Type B pancreatic cell (in vitro differentiated cells): Measurements from ENCODE around the gene SLC29A3. TPM values are rescaled to one million over a fixed set of nuclear protein-coding genes. Genes with fewer than 3 reads are reported as not detected.

Experiments
- DNase-seq: peaks from one replicate; pipeline ENCODE4 v3.0.0; 2021; ENCODE audit warnings: mixed read lengths; ENCODE audit not compliant: unreplicated experiment; ENCODE audit errors: extremely low spot score
- H3K27ac Mint-ChIP-seq: 2 replicates; pipeline ENCODE4 v1.8.0; 2021; ENCODE audit warnings: mild to moderate bottlenecking, mixed read lengths
- H3K27me3 Mint-ChIP-seq: 2 replicates; pipeline ENCODE4 v1.8.0; 2021; ENCODE audit warnings: mixed read lengths
- H3K36me3 Mint-ChIP-seq: 2 replicates; pipeline ENCODE4 v1.8.0; 2021; ENCODE audit warnings: mixed read lengths
- H3K4me1 Mint-ChIP-seq: one replicate; pipeline ENCODE4 v1.8.0; 2021; ENCODE audit warnings: mixed read lengths; ENCODE audit not compliant: unreplicated experiment
- H3K4me3 Mint-ChIP-seq: 2 replicates; pipeline ENCODE4 v1.8.0; 2021; ENCODE audit warnings: mild to moderate bottlenecking, mixed read lengths
- H3K9me3 Mint-ChIP-seq: 2 replicates; pipeline ENCODE4 v1.8.0; 2021; ENCODE audit warnings: mixed read lengths
- CTCF ChIP-seq: fragments of 200-600 bp; sonication (generic); conservative IDR thresholded peaks from 2 replicates; pipeline ENCODE4 v1.5.0; 2021; ENCODE audit warnings: antibody characterized with exemption, mild to moderate bottlenecking
- total RNA-seq: library from RNA; stranded (reverse); gene quantifications from 2 replicates; pipeline ENCODE4 v1.2.1, GENCODE V29; 2021; ENCODE audit warnings: low replicate concordance

The SLC29A3 gene
- total RNA-seq, 1 donor from 2014 or later = 8.8 TPM

- Mint-ChIP-seq H3K36me3 (peaks cover 4% of the 10 kb centered on the region), H3K4me1 (peaks cover 17% of the 10 kb centered on the region), H3K27me3 (no peaks in the 10 kb centered on the region), H3K27ac (no peak overlapping the region), H3K9me3 (no peaks in the 10 kb centered on the region), H3K4me3 (no peak overlapping the region)
- DNase-seq = no peak
- TF ChIP-seq CTCF = no peak
Measured at GRCh38 chr10:71351087-71351486, 32.0 kb downstream of the SLC29A3 start.

GRCh38 chr10:71351628-71352319 lies 32.7 kb downstream of the SLC29A3 start:
- Mint-ChIP-seq H3K9me3 (no peaks in the 10 kb centered on the region), H3K4me1 (peaks cover 17% of the 10 kb centered on the region), H3K27me3 (no peaks in the 10 kb centered on the region), H3K27ac (no peak overlapping the region), H3K36me3 (peaks cover 4% of the 10 kb centered on the region), H3K4me3 (no peak overlapping the region)
- TF ChIP-seq CTCF = no peak
- DNase-seq = no peak

DNA sequence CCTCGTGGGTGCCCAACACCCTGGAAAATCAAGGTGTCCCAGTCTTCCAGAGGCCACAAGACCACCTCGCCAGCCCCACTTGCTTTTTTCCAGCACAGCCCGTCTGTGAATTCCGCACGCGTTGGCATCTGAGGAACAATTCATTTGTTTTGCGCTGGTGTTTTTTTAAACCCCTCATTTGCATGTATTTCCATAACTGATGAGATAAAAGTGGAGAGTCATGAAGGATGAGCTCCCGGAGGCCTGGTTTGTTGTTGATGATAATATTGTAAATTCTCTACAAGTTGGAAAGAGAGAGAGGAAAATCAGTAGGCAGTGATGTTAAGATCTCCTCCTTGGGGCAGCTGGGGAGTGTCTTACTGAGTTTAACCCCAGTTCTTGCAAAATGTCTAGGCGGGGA lies 34.6 kb downstream of the SLC29A3 start:
- peaks cover 15% of the 10 kb centered on the region for H3K36me3 Mint-ChIP-seq
- no peak for DNase-seq
- peaks cover 15% of the 10 kb centered on the region for H3K4me1 Mint-ChIP-seq
- no peak for TF ChIP-seq CTCF
- no peak overlapping the region for H3K4me3 Mint-ChIP-seq
- H3K27me3 Mint-ChIP-seq = no peaks in the 10 kb centered on the region
- H3K9me3 Mint-ChIP-seq = no peaks in the 10 kb centered on the region
- H3K27ac Mint-ChIP-seq = no peak overlapping the region

- peaks cover 11% of the 10 kb centered on the region for H3K36me3 Mint-ChIP-seq
Measured at GRCh38 chr10:71354776-71355175, 35.7 kb downstream of the SLC29A3 start.

GRCh38 chr10:71355886-71356285 lies 36.8 kb downstream of the SLC29A3 start:
- peaks cover 11% of the 10 kb centered on the region for H3K36me3 Mint-ChIP-seq
- no peak overlapping the region for H3K27ac Mint-ChIP-seq
- H3K4me1 Mint-ChIP-seq = peaks cover 9% of the 10 kb centered on the region
- DNase-seq = no peak
- no peaks in the 10 kb centered on the region for H3K27me3 Mint-ChIP-seq
- no peak for TF ChIP-seq CTCF
- H3K9me3 Mint-ChIP-seq = no peaks in the 10 kb centered on the region
- H3K4me3 Mint-ChIP-seq = no peak overlapping the region

More at GRCh38 chr10:71354776-71355175, 35.7 kb downstream of the SLC29A3 start:
- H3K27me3 Mint-ChIP-seq = no peaks in the 10 kb centered on the region
- H3K27ac Mint-ChIP-seq = no peak overlapping the region
- no peak for TF ChIP-seq CTCF
- H3K4me3 Mint-ChIP-seq = no peak overlapping the region
- DNase-seq = no peak
- peaks cover 11% of the 10 kb centered on the region for H3K4me1 Mint-ChIP-seq
- no peaks in the 10 kb centered on the region for H3K9me3 Mint-ChIP-seq
